BJ (cell line): ENCODE measurements around the gene PKD1. TPM values are rescaled to one million over a fixed set of nuclear protein-coding genes. Genes with fewer than 3 reads are reported as not detected.

Source experiments
- CTCF ChIA-PET: fragments of 350-600 bp; formaldehyde crosslinking; extraction: SDS; loops from one replicate; lab custom pipeline; 2021; ENCODE audit warnings: antibody characterized with exemption, inconsistent platforms; lab: Yijun Ruan, JAX
- POLR2A ChIA-PET: fragments of 300-600 bp; sonication (Branson Sonifier 250); formaldehyde crosslinking; extraction: SDS; loops from one replicate; lab custom pipeline; 2021; ENCODE audit warnings: antibody characterized with exemption; lab: Charles Lee
- DNase-seq: peaks from one replicate; pipeline ENCODE4 v3.0.0-alpha.2; 2011; ENCODE audit warnings: low read depth
- H3K27me3 ChIP-seq: 2 replicates; pipeline ENCODE4 v1.6.0; 2011; ENCODE audit warnings: low read length; ENCODE audit not compliant: control insufficient read depth, insufficient read depth
- H3K36me3 ChIP-seq: 2 replicates; pipeline ENCODE4 v1.5.1; 2011; ENCODE audit warnings: low read length; ENCODE audit not compliant: control insufficient read depth, insufficient read depth
- H3K4me3 ChIP-seq: 2 replicates; pipeline ENCODE4 v1.5.1; 2011; ENCODE audit warnings: low read depth, mild to moderate bottlenecking, control low read depth, low read length
- polyA plus RNA-seq: library from polyadenylated mRNA; depleted of rRNA; stranded (reverse); fragments of >200 nt; gene quantifications from 2 replicates; pipeline ENCODE4 v1.2.3, GENCODE V29; 2011
- TF ChIP-seq, protein P1 (sequence below): IDR thresholded peaks from 2 replicates; pipeline ENCODE4 v1.5.1; 2011; ENCODE audit warnings: low read depth, mild to moderate bottlenecking, control low read depth, inconsistent platforms, low read length, moderate library complexity; ENCODE audit not compliant: insufficient read depth

Gene PKD1
- polyA plus RNA-seq, 1 experiment, result 76.1 TPM

DNA sequence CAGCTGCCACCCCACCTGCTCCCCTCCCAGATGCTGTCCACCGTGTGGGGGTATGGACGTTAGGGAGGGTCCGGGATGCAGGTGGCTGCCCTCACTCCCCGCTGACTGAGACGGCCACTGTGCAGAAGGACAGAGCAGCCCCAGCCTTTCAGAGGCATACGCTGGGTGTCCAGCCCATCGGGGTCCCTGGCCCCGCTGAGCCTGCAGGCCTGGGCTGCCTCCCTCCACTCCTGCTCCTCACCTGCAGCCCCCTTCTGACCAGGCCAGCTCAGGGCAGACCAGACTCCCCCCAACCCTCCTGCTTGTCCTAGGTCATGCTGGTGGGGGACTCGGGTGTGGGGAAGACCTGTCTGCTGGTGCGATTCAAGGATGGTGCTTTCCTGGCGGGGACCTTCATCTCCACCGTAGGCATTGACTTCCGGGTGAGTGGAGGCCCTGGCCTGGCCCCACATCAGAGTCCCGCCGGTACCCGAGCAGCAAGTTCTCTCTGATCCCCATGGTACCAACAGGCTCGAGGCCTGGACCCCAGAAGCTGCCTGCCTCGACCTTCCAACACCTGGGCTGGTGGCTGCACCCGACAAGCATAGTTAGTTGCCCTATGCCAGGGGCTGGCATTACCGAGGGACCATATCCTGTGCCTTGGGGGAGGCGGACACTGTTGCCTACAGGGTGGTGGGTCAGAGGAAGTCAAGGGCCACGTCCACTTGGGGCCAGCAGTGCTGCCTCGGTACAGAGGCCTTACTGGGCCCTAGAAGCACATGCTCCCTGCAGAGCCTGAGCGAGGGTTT lies 14.1 kb upstream of the PKD1 start:
- Histone ChIP-seq H3K27me3 (no peaks in the 10 kb centered on the region), H3K4me3 (no peak overlapping the region), H3K36me3 (peaks cover 18% of the 10 kb centered on the region)
- TF ChIP-seq, protein P1, sequence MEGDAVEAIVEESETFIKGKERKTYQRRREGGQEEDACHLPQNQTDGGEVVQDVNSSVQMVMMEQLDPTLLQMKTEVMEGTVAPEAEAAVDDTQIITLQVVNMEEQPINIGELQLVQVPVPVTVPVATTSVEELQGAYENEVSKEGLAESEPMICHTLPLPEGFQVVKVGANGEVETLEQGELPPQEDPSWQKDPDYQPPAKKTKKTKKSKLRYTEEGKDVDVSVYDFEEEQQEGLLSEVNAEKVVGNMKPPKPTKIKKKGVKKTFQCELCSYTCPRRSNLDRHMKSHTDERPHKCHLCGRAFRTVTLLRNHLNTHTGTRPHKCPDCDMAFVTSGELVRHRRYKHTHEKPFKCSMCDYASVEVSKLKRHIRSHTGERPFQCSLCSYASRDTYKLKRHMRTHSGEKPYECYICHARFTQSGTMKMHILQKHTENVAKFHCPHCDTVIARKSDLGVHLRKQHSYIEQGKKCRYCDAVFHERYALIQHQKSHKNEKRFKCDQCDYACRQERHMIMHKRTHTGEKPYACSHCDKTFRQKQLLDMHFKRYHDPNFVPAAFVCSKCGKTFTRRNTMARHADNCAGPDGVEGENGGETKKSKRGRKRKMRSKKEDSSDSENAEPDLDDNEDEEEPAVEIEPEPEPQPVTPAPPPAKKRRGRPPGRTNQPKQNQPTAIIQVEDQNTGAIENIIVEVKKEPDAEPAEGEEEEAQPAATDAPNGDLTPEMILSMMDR, result no peak
- POLR2A ChIA-PET, result no interaction called here
- CTCF ChIA-PET, result interaction anchor here (4.6 kb wide), 1 partner anchor 9 kb away, joined by 22 read pairs; no protein-coding TSS in a partner anchor
- no peak for DNase-seq

DNA sequence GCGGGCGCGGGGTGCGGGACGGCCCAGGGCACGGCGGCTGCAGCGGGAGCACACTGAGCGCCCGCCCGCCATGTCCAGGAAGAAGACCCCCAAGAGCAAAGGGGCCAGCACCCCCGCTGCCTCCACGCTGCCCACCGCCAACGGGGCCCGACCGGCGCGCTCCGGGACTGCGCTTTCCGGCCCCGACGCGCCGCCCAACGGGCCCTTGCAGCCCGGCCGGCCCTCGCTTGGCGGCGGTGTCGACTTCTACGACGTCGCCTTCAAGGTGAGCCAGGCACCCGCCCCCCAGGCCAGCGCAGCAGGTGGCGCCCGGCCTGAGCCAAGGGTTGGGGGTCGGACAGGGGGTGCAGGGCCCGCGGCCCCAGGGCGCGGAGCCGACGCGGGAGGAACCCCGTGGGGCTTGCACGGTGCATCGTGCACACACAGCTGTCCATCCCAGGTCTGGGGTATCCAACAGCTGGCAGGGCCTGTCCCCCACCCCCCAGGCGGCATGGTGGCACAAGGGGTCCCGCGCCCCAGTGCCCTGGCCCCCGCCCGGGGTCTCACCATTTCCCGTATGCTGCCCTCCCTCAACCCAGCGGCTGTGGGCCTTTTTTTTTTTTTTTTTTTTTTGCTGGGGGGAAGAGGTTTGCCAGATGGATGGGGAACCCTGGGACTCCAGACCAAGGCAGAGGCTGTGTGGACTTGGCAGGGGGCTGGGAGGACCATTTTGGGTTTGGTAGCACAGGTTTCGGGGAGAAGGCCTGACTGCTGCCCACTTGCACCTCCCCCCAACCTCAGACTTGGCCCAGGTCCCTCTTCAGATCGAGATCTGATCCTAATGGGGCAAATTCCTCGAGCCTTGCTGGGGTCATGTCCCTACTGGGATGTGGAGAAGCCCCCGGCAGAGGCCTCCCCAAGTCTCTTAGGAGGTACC lies 13.3 kb upstream of the PKD1 start:
- POLR2A ChIA-PET, result no interaction called here
- H3K4me3 ChIP-seq, result peak overlapping the region; percentile 38
- CTCF ChIA-PET, result interaction anchor here (1.1 to 1.5 kb wide), 2 partner anchors 27 to 352 kb away, joined by 3 read pairs; no protein-coding TSS in a partner anchor
- peaks cover 18% of the 10 kb centered on the region for H3K36me3 ChIP-seq
- no peak for DNase-seq
- TF ChIP-seq, protein P1, result no peak
- no peaks in the 10 kb centered on the region for H3K27me3 ChIP-seq

- DNase-seq, result no peak
- Histone ChIP-seq H3K36me3 (peaks cover 11% of the 10 kb centered on the region), H3K27me3 (no peaks in the 10 kb centered on the region), H3K4me3 (peak within 1 kb of the TSS; percentile 38)
- POLR2A ChIA-PET, result interaction anchor here (0.6 to 1.3 kb wide), 2 partner anchors 8 to 982 kb away, joined by 3 to 4 read pairs; no protein-coding TSS in a partner anchor
- CTCF ChIA-PET, result interaction anchor here (0.7 to 1.5 kb wide), 5 partner anchors 8 to 353 kb away, joined by 3 to 4 read pairs (median 3); partner anchors contain the start of gene MSRB1
- TF ChIP-seq, protein P1, result no peak
These were observed 12.4 kb upstream of the PKD1 start, which contains the start of gene RAB26 for GRCh38 chr16:2147981-2148671. RAB26 (plus strand) TSS chr16:2148625; CDS start chr16:2148784, 159 bp downstream.

DNA sequence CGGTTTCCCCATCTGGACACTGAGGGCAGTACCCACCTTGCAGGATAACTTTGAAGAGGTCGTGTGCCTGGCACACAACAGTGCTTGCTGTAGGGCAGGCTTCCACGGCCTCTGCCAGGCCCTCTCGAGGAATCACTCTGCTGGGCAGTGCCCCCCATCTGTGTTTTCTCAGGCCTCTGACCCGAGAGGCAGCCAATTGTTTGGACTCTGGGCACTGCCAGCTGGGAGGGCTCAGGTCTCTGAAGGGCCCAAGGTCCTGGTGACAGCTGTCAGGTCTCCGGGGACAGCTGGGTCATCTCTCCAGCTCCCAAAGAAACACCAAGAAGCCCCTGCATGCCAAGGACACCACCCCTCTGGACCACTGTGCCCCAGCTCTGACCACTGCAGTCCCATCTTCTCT lies 11.7 kb upstream of the PKD1 start:
- CTCF ChIA-PET, result interaction anchor here (0.7 to 2.1 kb wide), 6 partner anchors 7 to 204 kb away, joined by 3 to 14 read pairs (median 4); partner anchors contain the start of genes MSRB1 and TRAF7
- Histone ChIP-seq H3K27me3 (no peaks in the 10 kb centered on the region), H3K4me3 (no peak overlapping the region), H3K36me3 (peaks cover 5% of the 10 kb centered on the region)
- no peak for DNase-seq
- TF ChIP-seq, protein P1, result no peak
- POLR2A ChIA-PET, result interaction anchor here (1.3 kb wide), 1 partner anchor 9 kb away, joined by 4 read pairs; no protein-coding TSS in a partner anchor
